Activated CD4-positive, alpha-beta T cell treated with anti-CD3 and anti-CD28 coated beads, Interleukin-2, Interleukin-6, amounts not matched to agents 100 ng/mL and 50 ng/mL, durations not matched to agents 16 hours and 8 hours (primary cell): ENCODE results near the gene MTLN.
"Not testable (repeated sequence)": the region's sequence is repeated elsewhere in the genome, so short reads cannot be mapped to it uniquely, and the experiment has no call there.

Experiments used
- DNase-seq: peaks from one replicate; pipeline ENCODE4 v3.0.0-alpha.2; 2020

MTLN gene, protein sequence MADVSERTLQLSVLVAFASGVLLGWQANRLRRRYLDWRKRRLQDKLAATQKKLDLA

GRCh38 chr2:110211938-110212858 is at the start of gene MTLN:
Gene MTLN, minus strand, starts transcription at chr2:110212547. Its CDS starts 22 bp downstream, at chr2:110212525.
- DNase-seq, result peak; percentile 84

- DNase-seq, result not testable (repeated sequence)
Observed at GRCh38 chr2:110261910-110262309, 49.6 kb upstream of the MTLN start.

DNA sequence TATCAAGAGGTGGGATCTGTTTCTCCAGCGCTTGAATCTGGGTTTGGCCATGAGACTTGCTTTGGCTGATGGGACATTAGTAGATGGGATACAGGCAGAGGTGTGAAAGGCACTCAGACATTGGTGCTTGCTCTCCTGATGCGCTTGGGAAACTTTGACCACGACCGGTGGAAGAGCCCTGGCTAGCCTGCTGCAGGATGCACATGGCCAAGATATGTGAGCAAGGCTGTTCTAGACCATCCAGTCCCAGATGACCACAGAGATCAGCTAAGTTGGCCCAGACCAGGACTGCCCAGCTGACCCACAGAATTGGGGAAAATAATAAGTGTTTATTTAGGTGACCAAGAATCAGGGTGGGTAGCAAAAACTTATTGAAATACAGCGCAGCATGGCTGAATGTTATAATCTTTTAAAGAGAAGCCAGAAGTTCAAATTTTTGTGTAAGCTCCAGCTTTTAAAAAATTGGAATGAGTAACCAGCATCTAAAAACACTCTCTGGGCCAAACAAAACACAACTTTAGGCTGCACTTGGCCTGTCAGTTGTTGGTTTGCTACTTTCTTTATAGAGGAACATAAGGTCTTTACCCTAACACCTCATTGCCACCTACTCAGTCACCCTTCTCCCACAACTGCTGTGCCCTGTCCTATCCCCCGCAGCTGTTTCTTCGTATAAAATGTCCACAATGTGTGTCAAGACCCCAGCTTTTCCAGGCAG is 35.9 kb upstream of the MTLN start:
- DNase-seq, result not testable (repeated sequence)

DNA sequence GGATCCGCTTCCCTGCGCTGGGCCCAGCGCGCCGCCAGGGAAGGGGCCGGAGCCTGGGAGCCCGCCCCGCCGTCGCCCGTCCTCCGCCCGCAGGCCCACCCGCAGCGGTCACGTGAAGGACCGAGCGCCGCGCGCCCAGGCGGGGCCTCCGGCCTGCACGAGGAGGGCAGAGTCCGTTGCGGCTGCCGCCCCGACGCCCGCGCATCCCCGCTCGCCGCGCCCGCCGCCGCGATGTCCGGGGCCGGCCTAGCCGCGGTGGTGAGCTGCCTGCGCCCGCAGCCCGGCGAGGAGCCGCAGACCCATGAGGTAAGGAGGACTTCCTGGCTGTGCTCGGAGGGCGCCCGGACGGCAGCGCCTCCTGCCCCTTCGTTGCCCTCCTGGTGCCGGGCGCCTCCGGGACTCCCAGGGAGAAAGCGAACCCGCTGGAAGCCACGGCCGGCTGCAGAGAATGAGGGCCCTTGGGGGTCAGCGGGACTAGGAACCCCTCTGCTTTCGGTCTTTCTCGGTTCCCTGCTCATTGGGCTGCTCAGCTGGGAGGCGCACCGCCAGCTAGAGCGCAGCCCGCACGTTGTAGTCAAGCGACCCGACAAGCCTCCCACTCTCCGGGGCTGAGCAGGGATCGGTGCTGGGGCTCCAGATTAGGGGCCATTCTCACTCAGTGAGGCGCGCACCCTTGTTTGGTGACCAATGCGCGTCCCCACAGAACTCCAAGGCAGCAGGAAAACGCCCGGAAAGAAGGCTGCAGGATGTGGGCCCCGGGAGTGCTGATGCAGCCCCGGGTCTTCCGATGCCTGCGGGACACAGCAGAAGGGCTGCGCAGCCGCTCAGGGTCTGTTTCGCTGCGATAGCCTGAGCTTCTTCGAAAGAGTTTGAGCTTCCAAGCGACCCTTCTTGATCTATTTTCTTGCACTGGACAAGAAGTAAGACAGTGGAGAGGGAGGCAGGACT is 33.4 kb upstream of the MTLN start:
- DNase-seq, result not testable (repeated sequence)

DNA sequence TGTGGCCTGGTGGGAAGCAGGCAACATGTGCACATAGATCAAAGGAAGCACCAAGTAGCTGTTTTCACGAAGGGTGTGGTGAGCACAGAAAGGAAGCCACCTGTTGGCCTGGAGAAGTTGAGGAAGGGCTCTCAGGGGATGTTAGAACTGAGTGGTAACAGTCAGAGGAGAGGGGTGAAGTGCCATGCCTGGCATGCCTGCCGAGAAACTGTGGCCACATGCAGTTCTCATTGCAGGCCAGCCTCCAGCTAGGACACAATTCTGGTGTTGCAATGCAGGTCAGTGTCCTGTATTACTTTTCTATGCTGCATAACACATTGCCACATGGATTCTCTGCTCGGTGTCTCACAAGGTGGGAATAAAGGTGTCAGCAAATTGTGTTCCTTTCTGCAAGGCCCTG is 30.9 kb upstream of the MTLN start:
- DNase-seq, result not testable (repeated sequence)

DNA sequence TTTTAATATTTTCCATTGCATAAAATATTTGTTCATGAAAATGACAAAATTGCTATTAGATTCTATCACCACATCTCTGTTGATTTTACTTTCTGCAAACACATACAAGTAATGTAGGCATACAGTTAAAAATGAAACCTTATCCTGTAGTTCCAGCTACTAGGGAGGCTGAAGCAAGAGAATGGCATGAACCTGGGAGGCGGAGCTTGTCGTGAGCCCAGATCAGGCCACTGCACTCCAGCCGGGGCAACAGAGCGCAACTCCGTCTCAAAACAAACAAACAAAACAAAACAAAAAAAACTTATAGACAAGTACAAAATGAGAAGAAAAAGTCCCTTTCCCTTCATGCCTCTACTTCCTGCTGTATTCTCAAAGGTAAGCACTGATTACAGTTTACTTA is 22.2 kb upstream of the MTLN start:
- DNase-seq, result not testable (repeated sequence)

DNA sequence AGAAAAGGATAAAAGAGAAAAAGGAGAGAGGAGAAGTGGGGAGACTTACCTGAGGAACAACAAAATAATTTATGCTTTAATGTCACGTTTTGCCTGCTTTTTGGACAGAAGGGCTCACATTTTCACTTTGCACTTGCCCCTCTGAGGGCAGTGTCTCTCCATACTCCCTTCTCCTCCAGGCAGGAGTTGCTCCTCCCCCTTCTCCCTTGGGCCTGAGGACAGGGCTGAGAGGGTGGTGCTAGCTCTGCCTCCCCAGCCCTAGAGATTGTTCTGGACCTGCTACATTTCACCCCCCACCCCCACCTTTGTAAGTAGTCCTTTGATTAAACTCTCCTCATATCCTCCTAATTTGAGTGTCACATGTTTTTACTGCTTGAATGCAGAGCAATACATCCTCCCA is 17.5 kb upstream of the MTLN start:
- DNase-seq, result not testable (repeated sequence)

DNA sequence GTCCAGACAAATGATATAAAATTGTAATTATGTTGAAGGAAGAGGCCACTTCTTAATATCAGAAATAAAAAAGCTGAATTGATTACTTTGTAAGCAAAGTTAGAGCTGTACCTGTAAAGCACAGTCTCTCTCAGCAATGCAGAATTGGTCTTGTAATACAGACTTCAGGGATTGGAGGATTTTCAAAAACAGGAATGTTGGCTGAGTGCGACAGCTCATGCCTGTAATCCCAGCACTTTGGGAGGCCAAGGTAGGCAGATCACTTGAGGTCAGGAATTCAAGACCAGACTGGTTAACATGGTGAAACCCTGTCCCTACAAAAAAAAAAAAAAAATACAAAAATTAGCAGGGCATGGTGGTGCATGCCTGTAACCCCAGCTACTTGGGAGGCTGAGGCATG is 10.3 kb upstream of the MTLN start:
- not testable (repeated sequence) for DNase-seq

DNA sequence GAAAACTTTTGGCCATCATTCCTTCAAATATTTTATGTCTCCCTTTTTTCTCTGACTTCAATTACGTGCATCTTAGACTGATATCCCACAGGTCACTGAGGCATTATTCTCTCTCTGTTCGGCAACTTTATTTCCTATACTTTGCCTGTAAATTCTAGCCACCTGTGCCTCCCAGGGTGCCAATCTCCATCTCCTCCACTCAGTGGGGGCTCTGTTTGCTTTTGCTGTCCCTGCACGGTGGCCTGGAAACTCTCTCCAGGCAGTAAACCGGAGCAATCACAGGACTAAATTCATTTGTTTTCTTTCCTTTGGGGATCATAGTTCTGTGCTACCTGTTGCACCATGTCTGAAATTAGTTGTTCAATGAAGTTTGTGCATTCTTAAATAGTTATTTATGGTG is 9.6 kb upstream of the MTLN start:
- DNase-seq, result no peak

- DNase-seq, result no peak
Observed at GRCh38 chr2:110220190-110220564, 7.8 kb upstream of the MTLN start.

- no peak for DNase-seq
Observed at GRCh38 chr2:110219496-110220189, 7.3 kb upstream of the MTLN start.

DNA sequence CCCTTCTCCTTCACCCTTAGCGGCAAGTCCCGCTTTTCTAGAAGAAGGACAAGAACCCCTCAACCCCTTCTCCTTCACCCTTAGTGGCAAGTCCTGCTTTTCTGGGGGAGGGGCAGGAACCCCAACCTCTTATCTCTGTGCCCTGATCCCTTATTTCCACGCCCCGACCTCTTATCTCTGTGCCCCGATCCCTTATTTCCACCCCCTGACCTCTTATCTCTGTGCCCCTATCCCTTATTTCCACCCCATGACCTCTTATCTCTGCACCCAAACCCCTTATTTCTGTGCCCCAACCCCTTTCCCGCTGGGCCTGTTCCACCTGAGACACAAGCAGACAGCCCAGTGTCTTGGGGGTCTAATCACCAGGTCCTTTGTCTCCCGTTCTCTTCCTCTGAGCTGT is 6.5 kb upstream of the MTLN start:
- DNase-seq, result not testable (repeated sequence)

DNA sequence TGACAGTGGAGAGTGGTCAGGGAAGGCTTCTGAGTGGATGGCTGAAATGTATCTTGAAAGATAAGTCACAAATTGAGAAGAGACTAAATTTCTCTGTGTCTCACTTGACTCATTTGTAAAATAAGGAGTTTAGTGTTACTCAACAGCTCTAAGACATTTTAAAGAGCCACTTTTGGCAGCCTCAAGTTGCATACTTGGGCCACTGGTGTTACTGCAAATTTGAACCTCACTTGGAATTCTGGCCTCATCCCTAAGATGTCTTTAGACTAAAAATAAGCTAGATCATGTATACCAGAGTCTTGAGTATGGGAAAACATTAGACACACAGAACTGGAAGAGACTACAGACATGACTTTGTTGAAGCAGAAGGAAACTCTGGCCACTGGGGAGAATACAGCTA is 4.5 kb upstream of the MTLN start:
- no peak for DNase-seq

- DNase-seq, result no peak
Observed at GRCh38 chr2:110216199-110216598, 3.9 kb upstream of the MTLN start.

GRCh38 chr2:110215566-110216158 is 3.3 kb upstream of the MTLN start:
- no peak for DNase-seq

DNA sequence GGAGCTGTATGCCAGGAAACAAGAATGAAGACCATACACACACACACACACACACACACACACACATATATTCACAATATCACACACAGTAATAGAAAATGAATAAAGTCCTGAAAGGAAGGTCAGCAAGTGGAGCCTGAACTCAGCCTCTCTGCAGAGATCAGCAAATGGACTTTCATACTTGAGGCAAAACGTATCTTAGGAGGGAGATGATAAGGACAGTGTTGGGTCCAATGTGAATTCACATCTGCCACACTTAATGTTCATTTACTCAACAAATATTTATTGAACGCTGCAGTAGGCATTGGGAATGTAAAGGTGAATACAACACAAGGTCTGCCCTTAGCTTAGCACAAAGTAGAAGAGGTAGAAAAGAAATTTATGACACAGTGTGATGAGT is 2.7 kb upstream of the MTLN start:
- no peak for DNase-seq

GRCh38 chr2:110213522-110213921 is 1.2 kb upstream of the MTLN start:
- DNase-seq, result not testable (repeated sequence)

DNA sequence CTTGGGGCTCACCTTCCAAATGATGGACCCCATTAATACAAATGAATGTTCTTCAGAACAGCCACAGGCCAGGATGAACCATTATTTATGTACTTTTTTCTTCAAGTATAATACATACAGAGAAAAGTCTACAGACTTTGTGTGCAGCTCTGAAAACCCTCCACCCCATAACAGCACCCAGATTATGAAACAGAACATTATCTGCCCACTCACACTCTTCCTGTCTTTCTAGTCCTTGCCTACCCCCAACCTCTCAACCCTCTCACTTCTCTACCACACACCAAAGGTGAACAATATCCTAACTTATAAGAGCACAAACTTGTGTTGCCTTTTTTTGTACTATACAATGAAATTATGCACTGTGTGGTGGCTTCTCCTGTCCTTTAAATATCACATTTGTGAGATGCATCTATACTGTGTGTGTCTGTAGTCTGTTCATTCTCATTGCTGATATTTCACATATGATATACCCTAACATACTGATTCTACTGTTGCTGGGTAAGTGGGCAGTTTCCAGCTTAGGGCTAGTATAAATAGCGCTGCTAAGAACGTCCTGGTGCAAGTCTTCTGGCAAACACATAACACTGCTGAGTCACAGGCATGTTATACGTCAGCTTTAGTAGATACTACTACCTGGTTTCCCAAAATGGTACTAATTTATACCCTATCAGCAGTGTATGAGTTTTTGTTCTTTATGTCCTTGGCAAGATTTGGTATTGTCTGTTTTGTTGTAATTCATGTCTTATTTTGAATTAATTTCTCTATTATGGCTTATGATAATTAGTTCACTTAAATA is 6.5 kb downstream of the MTLN start:
- DNase-seq, result peak; percentile 17

- peak; percentile 88 for DNase-seq
Observed at GRCh38 chr2:110204408-110205385, 7.7 kb downstream of the MTLN start, which contains the start of gene NPHP1. Gene NPHP1, minus strand, starts transcription at chr2:110205013. Its CDS starts 45 bp downstream, at chr2:110204968.
